ENCODE results near the gene ABCA9.

Gene ABCA9

DNA sequence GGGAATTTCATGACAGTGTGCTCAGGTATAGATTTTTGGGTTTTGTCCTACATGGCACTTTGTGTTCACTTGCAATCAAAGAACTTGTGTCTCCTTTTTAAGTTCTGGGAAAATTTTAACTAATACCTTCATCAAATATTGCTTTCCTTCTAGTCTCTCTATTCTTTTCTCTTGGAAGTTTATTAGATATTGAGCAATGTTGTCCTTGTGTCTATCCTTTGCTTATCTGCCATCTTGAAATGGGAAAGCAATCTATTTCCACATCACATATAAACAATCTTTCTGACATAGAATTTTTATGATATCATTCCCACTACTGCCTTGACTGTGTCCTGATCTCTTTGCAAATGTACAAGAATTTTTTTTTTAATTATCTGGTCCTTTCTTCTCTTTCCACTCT is 4.4 kb upstream of the ABCA9 start:
- DNase-seq (ENCODE audit: low read depth) = no peak

DNA sequence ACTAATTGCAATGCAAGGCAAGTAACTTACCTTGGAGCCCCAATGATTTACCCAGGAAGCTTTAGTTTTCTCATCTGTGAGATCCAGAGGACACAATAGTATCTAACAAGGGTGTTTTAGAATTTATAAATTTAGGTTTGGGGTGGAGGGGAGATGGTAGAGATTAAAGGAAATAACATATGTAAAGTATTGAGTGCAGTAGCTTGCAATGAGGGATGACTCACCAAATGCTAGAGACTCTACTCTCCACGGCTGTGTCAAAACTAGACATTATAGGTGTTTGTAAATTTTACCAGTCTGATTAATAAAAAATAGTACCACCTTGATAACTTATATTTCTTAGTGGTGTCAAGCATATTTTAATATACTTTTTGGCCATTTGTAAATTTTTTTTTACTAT is 3.7 kb upstream of the ABCA9 start:
- no peak for DNase-seq (ENCODE audit: low read depth)

DNA sequence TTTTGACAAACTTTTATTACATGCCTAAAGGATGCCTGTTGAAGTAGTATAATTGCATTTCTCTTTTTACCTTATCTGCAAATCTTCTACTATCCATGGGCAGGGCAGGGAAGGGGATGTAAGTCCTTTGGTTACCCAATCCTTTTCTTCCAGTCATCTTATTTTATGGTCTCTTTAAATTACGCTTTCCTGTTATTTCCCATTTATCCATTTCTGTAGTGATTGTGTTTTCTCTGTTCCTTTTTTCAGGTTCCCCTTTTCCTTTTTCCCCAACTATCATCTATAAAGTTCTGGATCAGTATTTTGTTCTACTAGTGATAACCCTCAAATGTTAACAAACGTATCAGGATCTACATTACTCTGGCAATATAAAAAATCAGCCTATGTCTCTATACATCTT is 3.3 kb upstream of the ABCA9 start:
- DNase-seq (ENCODE audit: low read depth) = no peak

DNA sequence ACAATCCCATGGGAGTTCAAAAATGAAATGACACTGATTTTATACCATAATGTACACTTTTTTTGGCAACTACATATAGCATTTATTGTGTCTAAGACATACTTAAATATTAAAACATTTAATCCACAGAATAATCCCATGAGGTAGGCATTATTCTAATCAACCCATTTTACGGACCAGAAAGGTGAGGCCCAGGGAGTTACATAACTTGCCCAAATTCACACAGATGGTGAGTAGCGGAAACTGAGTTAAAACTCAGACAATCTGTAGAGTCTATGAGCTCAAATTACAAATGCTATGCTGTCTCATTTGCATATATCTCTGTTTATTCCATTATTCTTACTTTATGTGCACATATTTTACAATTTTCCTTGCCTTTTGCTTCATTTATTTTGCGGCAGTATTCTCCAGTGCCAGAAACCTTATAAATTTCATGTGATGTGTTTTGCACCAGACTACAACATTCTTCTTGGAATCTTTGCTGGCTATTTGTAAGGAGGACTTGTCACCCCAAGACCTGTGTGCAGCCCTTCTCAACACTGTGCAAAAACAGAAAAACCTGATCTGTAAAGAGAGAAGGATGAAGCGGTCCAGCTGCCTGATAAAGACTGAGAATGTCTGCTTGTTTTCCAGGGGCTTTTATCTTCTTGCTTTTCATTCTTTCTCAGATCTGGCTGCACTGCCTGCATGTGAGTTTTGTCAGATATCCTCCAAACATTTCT is 2.3 kb upstream of the ABCA9 start:
- DNase-seq (ENCODE audit: low read depth) = no peak

DNA sequence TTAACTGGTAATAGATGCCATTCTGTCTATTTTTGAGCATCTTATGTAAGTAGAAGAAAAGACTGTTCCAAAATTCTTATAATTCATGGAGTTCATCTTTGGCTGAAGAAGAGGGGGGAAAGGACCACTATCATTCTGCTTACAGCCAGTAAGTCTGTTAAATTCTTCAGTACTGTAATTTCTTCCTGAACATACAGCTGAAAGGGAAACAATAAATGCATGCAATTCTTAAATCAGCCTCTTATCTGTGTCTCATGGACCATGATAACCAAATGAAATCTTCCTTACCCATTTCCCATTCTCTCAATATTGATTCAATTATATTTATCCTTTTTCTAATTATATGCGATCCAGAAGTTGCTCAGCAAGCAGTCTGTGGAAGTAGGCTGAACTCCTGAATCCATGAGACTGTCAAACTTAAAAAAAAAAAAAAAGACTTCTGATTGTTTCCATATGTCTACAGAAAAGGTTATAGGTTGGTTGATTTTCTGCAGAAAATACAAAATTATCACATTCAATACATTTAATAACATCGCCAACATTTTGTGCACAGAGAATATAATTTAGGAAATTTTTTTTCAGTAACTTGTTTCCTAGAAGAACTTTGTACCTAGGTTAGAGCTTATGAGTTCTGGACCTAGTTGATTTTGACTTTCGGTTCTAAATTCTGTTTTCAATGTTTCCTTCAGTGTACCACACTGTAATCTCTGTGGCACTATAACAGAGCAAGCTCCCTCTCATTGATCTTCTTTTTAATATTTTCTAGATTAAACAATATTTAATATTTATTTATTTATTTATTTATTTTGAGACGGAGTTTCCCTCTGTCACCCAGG is 1.2 kb upstream of the ABCA9 start:
- no peak for DNase-seq (ENCODE audit: low read depth)

DNA sequence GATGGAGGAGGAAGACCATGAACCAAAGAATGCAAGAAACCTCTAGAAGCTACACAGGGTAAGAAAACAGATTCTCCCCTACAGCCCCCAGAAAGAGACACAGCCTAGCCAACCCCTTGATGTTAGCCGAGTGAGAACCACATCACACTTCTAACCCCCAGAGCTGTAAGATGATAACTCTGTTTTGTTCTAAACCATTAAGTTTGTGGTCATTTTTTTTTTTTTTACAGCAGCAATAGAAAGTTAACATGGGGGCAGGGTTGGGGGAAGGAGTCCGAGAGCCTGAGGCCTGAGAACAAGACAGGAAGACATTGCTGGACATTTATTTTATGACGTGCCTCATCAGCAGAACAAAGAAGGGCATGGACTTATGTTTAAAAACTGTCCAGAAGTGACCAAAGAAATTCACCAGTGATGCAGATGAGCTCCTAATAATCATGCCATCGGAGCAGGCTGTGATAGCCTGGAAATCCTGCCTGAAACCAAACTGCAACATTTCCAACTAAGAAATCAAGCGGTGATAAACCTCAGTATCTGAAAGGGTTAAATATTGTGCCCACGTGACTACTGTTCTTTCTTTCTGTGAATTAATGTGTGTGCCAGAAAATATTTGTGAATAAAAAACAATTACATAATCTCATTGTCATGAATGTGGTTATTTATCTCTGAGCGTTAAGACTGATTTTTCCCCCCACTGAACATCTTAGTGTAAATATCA is 1.1 kb downstream of the ABCA9 start:
- no peak for DNase-seq (ENCODE audit: low read depth)

DNA sequence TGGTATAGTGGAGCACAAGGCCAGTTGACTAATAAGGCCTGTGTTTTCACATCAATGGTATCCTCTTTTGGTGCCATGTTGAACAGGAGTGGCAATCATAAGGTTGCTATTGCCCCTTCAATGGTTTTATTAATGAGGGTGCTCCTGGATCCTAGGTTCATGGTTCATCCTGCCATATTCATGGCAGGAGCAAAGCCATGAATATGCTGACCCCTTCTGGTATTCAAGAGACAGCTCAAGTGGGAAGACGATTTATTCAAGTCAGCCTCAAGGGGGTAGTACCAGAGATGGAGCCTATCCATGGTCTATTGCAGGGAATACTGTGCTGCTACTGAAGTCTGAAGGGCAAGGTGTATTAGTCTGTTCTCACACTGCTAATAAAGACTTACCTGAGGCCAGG is 2.6 kb downstream of the ABCA9 start:
- DNase-seq (ENCODE audit: low read depth) = no peak

DNA sequence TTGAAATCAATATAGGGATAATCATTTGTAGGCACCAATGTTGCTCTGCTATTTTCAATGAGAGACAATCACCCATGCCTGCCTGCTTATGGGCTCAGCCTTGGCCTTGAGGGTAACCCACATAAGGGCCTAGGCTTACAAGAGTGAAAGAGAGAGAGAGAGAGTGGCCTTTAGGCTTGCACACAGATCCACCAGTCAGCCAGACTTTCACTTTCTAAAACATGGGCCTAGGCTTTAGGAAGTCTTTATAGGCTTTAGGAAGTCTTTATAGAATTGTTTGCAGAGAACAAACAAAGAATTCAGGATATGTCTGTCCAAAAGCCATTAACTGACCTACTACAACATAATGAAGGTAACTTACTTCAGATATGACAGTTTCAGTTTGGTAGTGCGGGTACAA is 3.4 kb downstream of the ABCA9 start:
- DNase-seq (ENCODE audit: low read depth) = no peak

DNA sequence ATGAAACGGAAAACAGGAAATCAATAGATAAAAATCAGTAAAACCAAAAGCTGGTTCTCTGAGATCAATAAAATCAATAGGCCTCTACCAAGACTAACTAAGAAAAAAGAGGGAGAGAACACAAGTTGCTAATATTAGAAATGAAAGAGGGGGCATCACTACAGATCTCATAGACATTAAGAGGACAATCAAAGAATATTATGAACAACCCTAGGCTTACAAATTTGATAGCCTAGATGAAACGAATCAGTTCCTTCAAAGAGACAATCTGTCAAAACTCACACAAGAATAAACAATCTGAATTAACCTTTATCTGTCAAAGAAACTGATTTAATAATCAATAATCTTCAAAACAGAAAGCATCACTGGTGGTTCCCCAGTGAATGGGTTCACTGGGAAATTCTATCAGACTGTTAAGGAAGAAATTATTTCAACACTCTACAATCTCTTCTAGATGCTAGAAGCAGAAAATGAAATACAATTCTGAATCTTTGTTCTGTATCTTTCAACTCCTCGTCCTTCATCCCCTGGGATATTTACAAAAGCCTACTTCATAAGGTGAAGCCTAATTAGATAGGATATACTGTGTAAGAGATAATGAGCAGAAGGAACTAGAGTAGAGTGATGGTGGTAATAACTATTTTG is 4.4 kb downstream of the ABCA9 start:
- no peak for DNase-seq (ENCODE audit: low read depth)

DNA sequence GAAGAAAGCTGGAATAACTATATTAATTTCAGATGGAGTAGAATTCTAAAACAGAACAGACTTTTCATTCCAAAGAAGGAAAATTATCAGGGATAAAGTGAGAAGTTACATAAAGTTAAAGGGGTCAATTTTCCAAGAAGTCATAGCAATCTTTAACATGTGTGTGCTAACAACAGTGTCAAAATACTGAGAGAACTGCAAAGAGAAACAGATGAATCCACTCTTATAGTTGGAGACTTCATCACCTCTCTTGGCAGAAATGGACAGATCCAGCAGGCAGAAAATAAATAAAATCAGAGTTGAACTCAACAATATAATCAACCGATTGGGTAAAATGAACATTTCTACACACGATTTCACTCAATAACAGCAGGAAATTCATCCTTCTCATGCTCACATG is 5.4 kb downstream of the ABCA9 start:
- no peak for DNase-seq (ENCODE audit: low read depth)

DNA sequence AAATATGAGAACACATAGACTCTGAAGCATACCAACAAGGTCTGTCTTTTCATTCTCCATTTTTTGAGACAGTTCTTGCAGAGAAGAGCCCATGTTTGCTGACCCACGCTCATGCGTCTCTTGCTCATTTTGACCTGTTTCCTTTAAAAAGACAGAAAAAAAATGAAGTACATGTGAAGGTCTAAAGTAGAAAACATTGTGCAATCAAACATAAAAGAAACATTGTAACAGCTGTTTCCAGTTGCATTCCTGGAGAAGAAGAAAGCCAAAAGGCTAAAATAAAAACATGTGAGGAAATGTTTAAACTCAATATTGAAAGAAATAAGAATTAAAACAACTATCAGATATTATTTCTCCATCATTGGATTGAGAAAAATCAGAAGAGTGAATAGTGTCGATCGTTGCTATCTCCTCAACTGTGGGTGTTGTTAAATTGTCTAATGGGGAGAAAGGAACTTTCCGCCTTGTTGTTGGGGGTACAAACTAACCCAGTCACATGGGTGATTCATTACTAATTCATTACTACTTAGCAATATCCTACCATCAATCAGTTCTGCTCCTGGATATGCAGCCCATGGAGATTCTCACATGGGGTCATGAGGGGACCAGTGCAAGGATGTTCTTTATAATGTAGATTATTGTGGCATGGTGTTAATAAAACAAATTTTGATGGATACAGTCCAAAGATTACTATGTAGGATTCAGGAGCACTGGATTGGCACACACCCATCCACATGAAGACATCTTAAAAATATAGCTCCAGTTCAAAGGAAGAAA is 9.5 kb downstream of the ABCA9 start:
- no peak for DNase-seq (ENCODE audit: low read depth)

DNA sequence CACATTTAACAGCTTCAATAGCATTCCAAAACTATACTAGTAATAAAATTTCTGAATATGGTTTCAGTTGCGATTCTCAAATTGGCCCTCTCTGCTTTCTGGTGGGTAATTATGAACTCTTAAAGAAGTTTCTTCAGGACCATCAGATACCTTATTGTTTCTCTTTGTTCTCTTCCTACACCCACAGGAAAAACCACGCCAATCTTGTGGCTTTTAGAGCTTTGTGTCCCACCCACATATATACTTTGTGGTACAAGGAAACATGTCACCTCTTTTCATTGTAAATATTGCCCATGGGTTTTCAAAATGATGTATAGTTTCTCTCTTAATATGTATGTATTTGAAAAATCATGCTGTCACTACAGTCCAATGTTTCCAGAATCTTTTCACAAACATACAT is 12.1 kb downstream of the ABCA9 start:
- no peak for DNase-seq (ENCODE audit: low read depth)

DNA sequence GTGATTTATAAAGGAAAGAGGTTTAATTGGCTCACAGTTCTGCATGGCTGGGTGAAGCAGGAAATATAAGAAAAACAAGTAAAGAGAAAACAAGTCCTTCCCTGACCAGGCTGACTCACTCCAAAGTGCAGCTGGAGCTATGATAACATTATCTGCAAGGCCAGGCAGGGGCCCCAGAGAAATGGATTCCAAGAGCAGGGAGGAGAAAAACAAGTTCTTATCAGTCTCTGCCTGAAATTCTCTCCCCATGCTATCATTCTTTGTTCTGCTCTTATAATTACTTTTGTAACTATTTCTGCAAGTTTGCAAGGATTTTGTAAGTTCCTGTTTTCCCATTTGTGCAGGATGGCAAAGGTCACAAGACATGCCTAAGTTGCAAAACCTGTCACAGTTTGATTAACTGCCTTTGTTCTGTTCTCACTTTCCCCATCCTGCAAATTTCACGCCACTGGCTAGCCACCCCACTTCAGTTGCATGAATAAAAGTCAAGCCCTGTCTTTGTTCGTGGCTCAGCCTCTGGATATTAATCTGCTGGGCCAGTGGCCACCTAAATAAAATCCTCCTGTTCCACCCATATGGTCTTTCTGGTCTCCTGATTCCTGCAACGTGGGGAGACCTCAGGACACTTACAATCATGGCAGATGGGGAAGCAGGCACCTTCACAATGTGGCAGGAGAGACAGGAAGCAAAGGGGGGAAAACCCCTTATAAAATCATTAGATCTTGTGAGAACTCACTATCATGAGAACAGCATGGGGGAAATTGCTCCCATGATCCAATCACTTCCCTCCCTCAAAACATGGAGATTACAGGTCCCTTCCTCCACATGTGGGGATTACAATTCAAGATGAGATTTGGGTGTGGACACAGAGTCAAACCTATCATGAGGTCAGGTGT is 13.1 kb downstream of the ABCA9 start:
- no peak for DNase-seq (ENCODE audit: low read depth)

DNA sequence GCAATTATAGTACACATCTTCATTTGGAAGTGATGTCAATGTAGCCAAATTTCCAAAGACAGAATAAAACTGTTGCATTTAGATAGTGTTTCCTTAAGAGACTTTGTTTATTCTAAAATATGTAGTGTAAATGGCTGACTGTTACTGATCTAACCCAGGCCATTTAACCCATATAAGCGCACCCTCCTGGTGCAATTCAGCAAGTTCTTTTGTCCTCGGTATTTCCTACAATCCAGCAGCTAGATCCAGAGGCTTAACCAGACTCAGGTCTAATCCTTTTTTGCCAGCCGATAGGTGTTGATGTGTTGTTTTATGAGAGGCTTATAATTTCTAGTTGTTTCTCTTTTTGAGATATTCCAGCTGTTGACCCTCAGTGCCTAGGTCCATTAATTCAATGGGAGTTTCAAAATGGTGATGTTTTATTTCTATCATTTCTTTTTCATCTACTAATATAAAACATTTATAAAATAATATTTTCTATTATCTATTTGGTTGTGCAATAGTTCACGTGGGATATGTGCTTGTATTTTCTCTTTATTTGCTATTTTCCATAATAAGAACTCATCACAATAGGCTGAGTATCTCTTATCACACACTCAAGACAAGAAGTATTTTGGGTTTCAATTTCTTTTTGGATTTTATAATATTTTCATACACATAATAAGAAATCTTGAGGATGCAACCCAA is 14.5 kb downstream of the ABCA9 start:
- DNase-seq (ENCODE audit: low read depth) = no peak

DNA sequence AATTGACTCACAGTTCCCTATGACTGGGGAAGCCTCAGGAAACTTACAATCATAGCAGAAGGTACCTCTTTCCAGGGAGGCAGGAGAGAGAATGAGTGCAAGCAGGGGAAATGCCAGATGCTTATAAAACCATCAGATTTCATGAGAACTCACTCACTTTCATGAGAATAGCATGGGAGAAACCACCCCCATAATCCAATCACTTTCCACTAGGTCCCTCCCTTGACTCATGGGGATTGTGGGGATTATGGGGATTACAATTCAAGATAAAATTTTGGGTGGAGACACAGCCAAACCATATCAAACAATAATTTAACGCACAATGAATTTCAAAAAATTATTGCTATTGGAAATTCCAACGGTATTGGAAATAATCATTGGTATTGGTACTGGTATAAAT is 15.1 kb downstream of the ABCA9 start:
- DNase-seq (ENCODE audit: low read depth) = no peak

DNA sequence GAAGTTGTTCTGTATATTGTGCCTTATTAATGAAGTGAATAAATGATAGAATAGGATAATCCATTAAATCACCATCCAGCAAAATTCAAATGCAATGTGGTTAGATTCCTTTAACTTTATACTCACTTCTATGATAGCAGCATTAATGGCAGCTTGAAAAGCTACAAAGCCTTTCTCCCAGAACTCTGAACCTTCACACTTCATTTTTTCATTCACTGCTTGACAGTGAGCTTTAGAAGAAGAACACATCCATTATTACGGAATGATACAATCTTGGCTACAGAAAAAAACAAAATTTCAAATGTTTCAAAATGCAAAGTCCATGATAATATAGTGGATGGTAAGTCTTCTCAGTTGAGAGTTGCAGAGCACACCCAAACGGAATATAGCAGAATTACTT is 16.4 kb downstream of the ABCA9 start:
- DNase-seq (ENCODE audit: low read depth) = no peak

DNA sequence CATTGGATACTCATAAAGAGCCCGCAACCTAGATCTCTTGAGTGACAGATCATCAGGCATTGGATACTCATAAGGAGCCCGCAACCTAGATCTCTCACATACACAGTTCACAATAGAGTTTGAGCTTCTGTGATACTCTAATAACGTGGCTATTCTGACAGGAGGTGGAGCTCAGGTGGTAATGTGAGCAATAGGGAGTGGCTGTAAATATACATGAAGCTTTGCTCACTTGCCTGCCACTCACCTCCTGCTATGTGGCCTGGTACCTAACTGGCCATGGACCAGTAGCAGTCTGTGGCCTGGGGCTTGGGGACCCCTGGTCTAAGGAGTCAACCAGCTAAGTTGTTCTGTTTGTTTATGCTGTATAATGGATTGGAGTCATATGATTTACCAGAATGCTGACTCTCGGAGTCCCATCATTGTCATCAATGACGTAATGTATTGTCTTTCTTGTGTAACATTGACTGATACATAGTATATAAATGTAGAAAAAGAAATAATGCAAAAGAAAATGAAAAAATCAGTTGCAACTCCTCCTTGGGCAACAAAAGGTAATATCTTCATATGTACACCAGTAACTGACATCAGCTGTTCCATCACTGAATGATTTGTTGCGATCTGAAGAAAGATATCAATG is 17.5 kb downstream of the ABCA9 start:
- no peak for DNase-seq (ENCODE audit: low read depth)

DNA sequence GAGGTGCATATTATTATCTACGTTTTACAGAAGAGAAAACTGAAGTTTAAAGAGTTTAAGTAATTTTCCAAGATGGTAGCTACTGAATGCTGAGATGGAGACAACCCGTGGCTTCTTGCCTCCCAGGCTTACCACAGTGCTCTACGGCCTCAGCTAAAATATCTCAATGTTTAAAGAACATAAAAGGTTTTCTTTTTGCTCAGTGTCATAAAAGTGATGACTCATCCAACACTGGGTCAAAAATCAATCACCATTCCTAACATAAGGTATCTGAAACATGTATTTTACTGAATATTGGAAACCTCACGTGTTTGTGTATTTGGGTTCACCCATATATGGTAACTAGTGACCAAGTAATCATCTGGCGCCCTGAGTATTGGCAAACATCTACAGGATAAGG is 18.4 kb downstream of the ABCA9 start:
- no peak for DNase-seq (ENCODE audit: low read depth)

DNA sequence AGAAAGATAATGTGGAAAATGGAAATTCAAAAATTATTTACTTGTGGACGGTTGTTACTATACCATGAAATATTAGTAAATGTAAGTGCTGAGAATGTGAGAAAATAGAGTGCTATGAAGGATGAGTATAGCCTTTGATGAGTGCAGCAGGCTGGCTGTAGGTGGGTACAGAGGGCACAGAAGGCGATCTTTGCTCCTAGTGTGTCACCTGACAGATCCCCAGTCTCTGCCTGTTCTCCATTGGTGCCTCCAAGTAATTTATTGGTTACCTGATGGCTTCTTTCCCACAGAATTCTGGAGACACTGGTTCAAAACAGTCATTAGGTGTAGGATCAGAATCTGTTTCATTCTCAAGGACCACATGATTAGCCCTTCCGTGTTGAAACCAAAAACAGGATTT is 28.9 kb downstream of the ABCA9 start:
- no peak for DNase-seq (ENCODE audit: low read depth)

DNA sequence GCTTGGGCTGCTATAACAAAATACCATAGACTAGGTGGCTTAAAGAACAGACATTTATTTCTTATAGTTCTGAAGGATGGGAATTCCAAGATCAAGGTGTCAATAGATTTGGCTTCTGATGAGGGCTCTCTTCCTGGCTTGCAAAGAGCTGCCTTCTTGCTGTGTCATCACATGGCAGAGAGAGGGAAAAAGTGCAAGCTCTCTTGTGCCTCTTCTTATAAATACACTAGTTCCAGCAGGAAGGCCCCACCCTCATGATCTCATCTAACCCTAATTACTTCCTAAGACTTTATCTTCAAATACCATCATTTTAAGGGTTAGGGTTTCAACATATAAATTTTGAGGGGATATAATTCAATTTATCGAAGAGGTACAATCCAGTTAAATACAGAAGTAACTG is 30.6 kb downstream of the ABCA9 start:
- no peak for DNase-seq (ENCODE audit: low read depth)

Measured in stimulated activated CD8-positive, alpha-beta memory T cell treated with anti-CD3 and anti-CD28 coated beads, Interleukin-15, amount 100 ng/mL, for 24 hours (primary cell).